ENCODE data around the gene CISD3. TPM values are rescaled to one million over a fixed set of nuclear protein-coding genes. Genes with fewer than 3 reads are reported as not detected.
A peak's percentile ranks its signal among the peaks of the same experiment; 100 is the strongest.

CISD3 gene
- total and polyA plus RNA-seq, 10 donors, result 4.9 to 27.5 (median 14.7) TPM

DNA sequence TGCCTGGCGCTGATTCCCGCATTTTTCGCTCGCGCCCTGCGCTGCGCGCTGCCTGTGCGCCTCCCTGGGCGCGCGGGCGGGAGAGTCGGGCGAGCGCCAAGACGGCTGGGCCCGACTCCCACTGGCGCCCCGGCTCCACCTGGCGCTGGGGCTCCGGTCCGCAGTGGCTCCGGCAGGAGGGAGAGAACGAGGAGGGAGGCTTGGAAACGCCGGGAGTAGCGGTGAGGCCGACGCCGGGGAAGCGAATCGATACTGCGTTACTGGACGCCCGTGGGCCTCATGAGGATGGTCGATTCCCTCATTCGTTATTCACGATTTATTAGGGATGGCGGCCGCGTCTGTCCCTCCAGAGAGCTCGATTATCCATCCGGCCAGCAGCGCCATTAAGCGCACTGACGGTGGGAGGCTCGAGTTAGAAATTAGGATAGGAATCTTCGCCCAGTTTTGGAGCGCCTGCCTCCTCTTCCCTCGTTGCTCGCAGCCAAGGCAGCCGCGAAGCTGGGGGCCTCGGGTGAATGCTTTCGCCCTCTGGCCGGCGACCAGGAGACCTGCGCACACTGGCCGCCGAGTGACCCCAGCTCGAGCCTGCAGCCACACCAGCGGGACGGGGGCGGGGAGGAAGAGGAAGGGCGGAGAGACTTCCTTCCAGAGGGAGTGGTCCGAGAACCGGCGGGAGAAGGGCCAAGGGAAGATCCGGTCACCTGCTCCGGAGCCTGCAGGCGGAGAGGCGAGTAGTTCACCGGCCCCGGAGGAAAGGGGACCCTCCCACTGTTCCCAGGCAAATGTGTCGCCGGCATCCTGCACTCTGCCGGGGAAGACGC, 19.3 kb downstream of the CISD3 start:
- Histone ChIP-seq H3K36me3 (peaks cover 0 to 11% (median 4%) of the 10 kb centered on the region in 6 donors), H3K4me3 (peak overlapping the region; percentile 34 to 86 (median 60)), H3K9me3 (no peaks in the 10 kb centered on the region), H3K4me1 (peaks cover 54 to 95% (median 82%) of the 10 kb centered on the region in 6 donors), H3K27ac (peak overlapping the region; percentile 77 to 96 (median 92)), H3K27me3 (replicated peaks in 1 of 7) (peaks cover 0 to 70% (median 41%) of the 10 kb centered on the region in 7 donors)
- peak; percentile 91 for DNase-seq
- 1 to 2% (median 1%) methylated on average over 48 to 79 of the region's 79 CpGs for WGBS, 5 donors
- TF ChIP-seq CTCF (IDR thresholded peaks at IDR 0.05 in 8 of 11, conservative IDR thresholded peaks at IDR 0.05 in 3 of 11) (no peak), POLR2AphosphoS5 (IDR thresholded peaks at IDR 0.05) (peak; percentile 87 to 91 (median 90)), POLR2A (IDR thresholded peaks at IDR 0.05) (peak in 1 of 3 donors; percentile 35)
- intact Hi-C loops (cut with DNase I; ENCODE audit: low total_unique reads), result no loop called here

- no peaks in the 10 kb centered on the region for H3K9me3 ChIP-seq
- intact Hi-C loops (cut with DNase I; ENCODE audit: low total_unique reads), result no loop called here
Observed at GRCh38 chr17:38750044-38750311, 19.8 kb downstream of the CISD3 start.

GRCh38 chr17:38750312-38751121, 20.4 kb downstream of the CISD3 start:
- peaks cover 0 to 22% (median 13%) of the 10 kb centered on the region in 6 donors for H3K36me3 ChIP-seq
- DNase-seq, result peak; percentile 77
- peak overlapping the region in 7 of 8 donors; percentile 54 to 86 (median 61) for H3K4me3 ChIP-seq
- peak overlapping the region; percentile 55 to 96 (median 92) for H3K27ac ChIP-seq
- H3K4me1 ChIP-seq, result peaks cover 59 to 93% (median 86%) of the 10 kb centered on the region in 6 donors
- 14 to 18% (median 15%) methylated on average over 27 to 28 of the region's 28 CpGs for WGBS, 5 donors
- intact Hi-C loops (cut with DNase I; ENCODE audit: low total_unique reads), result no loop called here
- H3K27me3 ChIP-seq (replicated peaks in 1 of 7), result peaks cover 0 to 61% (median 41%) of the 10 kb centered on the region in 7 donors
- H3K9me3 ChIP-seq, result no peaks in the 10 kb centered on the region
- TF ChIP-seq POLR2A (IDR thresholded peaks at IDR 0.05) (no peak), POLR2AphosphoS5 (IDR thresholded peaks at IDR 0.05) (no peak), CTCF (IDR thresholded peaks at IDR 0.05 in 8 of 11, conservative IDR thresholded peaks at IDR 0.05 in 3 of 11) (no peak)

More at GRCh38 chr17:38750044-38750311, 19.8 kb downstream of the CISD3 start:
- H3K27ac ChIP-seq, result peak overlapping the region; percentile 55 to 96 (median 92)
- peak overlapping the region; percentile 34 to 86 (median 60) for H3K4me3 ChIP-seq
- H3K36me3 ChIP-seq, result peaks cover 0 to 17% (median 10%) of the 10 kb centered on the region in 6 donors
- peaks cover 59 to 96% (median 86%) of the 10 kb centered on the region in 6 donors for H3K4me1 ChIP-seq
- TF ChIP-seq CTCF (IDR thresholded peaks at IDR 0.05 in 8 of 11, conservative IDR thresholded peaks at IDR 0.05 in 3 of 11) (no peak), POLR2A (IDR thresholded peaks at IDR 0.05) (no peak), POLR2AphosphoS5 (IDR thresholded peaks at IDR 0.05) (no peak)
- 4 to 13% (median 6%) methylated on average over 4 to 12 of the region's 12 CpGs for WGBS, 5 donors
- no peak for DNase-seq
- peaks cover 0 to 65% (median 41%) of the 10 kb centered on the region in 7 donors for H3K27me3 ChIP-seq (replicated peaks in 1 of 7)

Measured in spleen (tissue), 11 donors.